ENCODE measurements around the gene CFB. TPM values are rescaled to one million over a fixed set of nuclear protein-coding genes. Genes with fewer than 3 reads are reported as not detected.
"Not testable (repeated sequence)": the region's sequence is repeated elsewhere in the genome, so short reads cannot be mapped to it uniquely, and the experiment has no call there.

CFB gene
- 10 to 100 TPM in 1 of 4 donors, 1 to 10 TPM in 3; 6.5 to 22.2 (median 7.1) TPM for polyA plus RNA-seq (ENCODE audit: insufficient read length in 4 of 4)

DNA sequence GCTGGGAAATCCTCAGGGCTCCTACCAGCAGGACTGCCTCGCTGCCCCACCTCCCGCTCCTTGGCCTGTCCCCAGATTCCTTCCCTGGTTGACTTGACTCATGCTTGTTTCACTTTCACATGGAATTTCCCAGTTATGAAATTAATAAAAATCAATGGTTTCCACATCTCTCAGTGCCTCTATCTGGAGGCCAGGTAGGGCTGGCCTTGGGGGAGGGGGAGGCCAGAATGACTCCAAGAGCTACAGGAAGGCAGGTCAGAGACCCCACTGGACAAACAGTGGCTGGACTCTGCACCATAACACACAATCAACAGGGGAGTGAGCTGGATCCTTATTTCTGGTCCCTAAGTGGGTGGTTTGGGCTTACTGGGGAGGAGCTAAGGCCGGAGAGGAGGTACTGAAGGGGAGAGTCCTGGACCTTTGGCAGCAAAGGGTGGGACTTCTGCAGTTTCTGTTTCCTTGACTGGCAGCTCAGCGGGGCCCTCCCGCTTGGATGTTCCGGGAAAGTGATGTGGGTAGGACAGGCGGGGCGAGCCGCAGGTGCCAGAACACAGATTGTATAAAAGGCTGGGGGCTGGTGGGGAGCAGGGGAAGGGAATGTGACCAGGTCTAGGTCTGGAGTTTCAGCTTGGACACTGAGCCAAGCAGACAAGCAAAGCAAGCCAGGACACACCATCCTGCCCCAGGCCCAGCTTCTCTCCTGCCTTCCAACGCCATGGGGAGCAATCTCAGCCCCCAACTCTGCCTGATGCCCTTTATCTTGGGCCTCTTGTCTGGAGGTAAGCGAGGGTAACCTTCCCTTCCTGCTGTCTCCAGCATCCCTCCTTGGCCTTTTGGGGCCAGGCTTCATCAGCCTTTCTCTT, at the start of gene CFB:
Gene CFB, plus strand, starts transcription at position 589 of the 863 bp plus-strand sequence. Its CDS starts 127 bp downstream, at position 716.
- DNase-seq (ENCODE audit: low read depth in 4 of 4, low spot score in 2 of 4), result no peak

DNA sequence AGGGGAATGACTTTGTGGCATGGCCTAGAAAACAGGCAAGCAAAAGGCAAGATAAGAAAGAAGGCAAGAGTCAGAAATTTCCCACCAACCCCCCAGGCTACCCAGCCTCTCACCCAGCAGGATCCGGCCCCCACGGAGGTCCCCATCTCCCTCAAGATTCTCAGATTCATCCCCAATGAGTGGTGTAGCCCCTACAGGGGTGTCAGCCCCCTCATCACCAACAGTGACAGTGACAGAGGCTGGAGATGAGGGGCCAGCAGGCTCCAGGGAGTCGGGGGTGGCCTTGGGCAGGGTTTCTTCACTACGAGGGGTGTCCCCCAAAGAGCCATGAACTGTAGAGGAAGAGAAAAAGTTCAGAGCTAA, 49.4 kb upstream of the CFB start:
- no peak for DNase-seq (ENCODE audit: low read depth in 4 of 4, low spot score in 2 of 4)

DNA sequence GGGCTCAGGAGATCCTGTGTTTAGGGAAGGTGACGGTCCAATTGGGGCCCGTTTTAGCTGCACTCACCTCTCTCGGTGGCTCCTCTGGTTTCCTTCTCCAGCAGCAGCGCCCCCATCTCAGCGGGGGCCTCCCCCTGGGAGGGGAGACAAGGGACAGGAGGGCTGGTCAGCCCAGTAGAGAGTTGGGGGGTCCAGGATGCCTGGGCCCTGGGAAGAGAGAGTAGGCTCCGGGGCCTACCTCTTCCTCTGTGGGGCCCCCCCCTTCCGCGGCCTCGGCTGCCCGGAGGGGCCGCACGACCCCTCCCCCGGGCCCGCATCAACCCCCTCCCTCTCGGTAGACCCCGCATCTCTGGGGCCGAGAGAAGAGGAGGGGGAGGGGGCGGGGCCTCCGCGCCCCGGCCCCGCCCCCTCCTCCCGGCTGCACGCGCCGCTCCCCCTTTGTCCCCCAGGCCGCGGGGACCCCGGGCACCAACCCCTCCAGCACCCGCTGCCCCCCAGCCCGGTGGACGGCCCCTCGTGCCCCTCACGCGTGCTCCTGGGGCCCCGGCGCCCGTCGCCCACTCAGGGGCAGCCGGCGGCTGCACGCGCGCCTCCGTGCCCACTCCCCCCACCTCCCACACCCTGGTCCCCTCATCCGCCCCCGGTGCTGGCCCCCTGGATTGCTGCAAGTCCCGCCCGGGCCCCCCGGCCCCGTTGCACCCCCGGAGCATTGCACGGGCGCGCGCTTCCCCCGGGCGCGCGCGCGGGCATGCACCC, 48.9 kb upstream of the CFB start:
- no peak for DNase-seq (ENCODE audit: low read depth in 4 of 4, low spot score in 2 of 4)

DNA sequence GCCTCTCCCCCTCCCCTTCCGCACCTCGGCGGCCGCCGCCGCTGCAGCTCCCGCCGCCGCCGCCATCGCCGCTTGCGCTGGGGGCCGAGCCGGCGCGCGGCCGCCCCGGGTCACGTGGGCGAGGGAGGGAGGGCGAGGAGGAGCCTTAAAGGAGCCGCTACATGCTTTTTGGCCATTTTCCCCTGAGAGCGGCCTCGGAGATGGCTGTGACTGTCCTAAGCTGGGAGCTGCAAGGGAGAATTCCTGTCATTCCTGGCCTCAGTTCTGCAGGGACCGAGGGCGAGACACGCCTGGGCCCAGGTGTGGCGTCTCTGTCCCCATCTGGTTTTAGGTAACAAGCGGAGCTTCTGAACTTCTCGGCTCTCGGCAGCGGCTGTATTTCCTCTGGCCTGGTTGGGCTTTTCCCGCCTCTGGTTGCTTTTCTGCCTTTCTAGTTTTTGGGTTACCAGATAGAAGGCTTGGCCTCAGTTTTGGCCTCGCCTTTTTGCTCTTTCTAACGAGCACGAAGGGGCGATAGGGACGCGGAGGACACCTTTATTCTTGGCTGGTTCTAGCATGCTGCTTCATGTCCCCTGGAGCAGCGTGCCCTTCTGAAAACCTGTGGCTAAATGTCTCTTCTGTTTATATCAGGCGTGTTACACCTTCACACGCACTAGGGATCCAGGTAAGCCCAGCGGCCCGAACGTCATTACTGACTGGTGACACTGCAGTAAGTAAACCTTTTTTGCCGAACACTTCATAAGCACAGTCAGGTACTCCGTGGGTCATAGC, 48.1 kb upstream of the CFB start, which contains the start of gene EHMT2:
Gene EHMT2, minus strand, starts transcription at position 87 of the 771 bp plus-strand sequence. Its CDS starts 21 bp downstream, at position 66.
- peak in 3 of 4 donors; percentile 63 to 79 (median 75) for DNase-seq (ENCODE audit: low read depth in 4 of 4, low spot score in 2 of 4)

DNA sequence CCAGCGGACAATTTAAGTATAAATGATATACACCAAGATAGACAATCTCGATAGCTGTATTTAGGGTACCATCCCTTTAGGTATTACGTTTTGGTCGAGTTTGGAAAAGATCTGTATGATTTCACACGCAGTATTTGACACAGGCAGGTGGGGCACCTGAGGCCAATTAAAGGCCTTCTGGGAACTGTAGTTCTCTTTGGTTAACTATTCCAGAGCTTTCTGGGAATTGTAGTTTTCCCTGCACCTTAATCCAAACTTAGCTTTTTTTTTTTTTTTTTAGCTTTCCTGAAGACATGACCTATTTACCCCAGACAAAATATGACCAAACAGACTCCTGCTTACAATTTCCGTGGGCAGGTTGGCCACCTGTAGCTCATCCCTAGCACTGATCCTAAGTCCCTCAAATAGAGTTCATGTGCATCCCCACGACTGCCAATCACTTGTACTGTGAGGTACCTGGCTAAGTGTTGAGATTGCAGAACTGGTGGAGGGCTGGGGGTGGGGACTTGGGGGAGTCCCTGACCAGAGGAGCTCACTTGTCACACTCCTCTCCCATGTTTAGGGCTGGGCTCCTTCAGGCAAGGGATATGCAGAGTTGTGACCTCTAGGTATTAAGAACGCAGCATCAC, 47.4 kb upstream of the CFB start:
- DNase-seq (ENCODE audit: low read depth in 4 of 4, low spot score in 2 of 4), result no peak

DNA sequence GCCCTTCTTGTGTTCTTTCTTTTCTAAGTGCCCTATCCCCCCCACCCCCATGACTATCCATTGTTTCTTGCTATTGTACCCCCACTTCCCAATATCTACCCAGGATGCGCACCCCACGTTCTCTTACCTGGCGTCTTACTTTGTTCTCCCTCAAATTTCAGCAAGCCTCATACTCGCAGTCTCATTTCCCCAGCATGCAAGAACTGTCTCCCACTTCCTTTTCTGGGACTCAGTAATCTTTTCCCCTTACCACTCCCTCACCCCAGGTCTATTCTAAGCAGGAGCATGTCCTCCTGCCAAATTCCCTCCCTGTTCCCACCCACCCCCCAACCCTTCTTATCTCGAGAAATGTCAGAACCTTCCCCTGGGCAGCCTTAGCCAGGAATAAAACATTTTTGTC, 46.7 kb upstream of the CFB start:
- DNase-seq (ENCODE audit: low read depth in 4 of 4, low spot score in 2 of 4), result no peak

DNA sequence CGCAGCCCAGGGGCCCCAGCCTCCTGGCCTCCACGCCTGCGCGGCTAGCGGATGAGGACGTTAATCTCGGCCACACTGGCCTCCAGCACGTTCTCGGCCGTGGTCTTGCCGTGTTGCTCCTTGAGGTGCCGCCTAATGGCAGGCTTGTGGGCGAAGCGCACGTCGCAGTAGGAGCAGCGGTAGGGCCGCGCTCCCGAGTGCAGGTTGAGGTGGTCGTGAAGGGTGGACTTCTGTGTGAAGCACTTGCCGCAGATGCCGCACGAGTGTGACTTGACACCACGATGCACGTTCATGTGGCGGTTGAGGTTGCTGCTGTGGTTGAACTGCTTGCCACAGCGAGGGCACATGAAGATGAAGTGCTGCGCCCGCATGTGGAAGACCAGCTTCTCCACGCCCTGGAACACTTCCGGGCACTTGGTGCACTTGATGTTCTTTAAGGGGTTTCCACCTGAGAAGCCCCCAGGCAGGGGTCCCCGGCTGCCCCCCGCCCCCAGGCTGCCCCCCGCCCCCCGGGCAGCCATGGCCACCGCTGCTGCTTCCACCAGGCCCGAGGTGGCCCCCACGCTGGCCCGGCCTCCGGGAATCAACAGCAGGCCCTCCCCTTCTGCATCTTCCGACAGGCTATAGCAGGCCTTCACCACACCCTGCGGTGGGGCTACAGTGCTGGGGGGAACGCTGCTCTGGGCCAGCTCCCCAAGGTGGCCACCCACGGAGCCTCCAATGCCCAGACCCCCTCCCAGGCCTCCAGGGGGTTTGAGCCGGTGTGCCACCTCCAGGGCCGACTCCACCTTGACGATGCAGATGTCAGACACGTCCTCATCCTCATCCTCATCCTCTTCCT, 45.8 kb upstream of the CFB start:
- DNase-seq (ENCODE audit: low read depth in 4 of 4, low spot score in 2 of 4), result no peak

DNA sequence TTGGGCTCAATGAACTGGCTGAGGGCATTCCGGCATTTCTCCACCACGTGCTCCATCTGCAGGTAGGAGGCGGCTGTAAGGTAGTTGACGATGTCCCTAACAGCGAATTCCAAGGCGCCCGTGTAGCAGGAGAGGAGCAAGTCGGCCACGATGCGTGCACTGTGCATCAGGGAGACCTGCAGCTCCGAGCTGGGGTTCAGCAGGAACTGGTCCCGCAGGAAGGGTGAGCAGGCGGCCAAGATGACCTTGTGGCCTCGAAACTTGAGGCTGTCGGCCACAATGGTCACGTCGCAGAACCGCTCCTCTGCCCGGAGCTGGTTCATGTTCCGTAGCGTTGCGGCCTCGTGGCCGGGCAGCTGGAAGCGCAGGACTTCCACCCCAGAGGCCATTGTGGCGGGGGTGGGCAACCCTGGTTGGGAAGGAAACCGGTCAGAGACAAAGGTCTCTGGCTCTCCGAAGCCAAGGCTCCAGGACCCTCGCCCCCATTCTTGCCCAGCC, 44.9 kb upstream of the CFB start:
- DNase-seq (ENCODE audit: low read depth in 4 of 4, low spot score in 2 of 4), result no peak

DNA sequence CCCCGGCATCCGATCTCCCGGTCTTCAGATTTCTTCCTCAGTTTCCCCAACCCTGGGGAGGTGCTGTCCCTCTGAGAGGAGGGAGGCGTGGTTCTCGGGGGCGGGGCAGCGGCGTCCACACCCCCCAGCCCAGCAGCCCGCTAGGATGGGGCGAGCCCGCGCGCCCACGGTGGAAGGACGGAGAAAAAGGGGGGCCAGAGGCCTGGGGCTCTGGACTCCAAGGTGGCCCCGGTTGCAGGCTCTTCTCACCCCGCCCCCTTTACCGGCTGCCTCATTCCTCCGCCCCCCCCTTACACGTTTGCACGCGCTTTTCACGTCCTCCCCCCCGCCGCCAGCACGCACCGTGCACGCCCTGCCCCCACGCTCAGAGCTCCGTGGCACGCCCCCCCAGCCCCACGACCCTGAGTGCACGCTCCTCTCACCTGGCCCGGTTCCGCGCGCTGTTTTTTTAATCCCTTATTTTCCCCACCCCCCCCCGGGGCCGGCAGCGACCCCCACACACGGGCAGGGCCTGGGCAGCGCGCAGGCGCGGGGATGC, 44.4 kb upstream of the CFB start:
- no peak for DNase-seq (ENCODE audit: low read depth in 4 of 4, low spot score in 2 of 4)

DNA sequence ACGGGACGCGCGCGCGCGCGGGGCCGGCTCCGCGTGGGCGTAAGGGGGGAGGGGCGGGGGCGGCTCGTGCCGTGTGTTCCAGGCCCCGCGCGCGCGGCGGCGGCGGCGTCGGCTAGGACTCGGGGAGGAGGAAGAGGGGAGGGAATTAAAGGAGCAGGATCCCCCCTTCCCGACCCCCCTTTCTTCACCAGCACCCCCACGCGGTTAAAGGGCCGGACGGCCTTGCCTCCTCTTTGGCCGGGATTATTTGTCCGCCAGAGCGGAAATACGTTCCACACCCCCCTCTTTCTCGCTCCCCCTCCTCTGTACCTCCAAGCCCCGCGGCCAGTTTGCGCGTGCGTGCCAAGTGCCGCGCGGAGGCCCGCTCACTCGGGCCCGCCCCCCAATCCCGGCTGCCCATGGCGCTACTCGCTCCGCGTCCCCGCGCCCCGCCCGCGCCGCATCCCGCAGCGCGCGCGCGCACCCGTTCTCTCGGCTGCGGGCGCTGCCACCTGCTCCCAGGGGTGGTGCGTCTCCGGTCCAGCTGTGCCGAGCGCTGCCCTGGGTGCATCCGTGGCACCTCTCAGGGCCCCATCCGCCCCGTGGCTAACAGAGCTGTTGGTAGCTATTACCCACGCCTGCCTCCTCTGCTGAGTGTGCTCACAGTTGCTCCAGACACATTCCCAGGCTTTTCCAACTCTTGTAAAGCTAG, 43.8 kb upstream of the CFB start, which contains the start of gene ZBTB12:
Gene ZBTB12, minus strand, starts transcription at position 134 of the 691 bp plus-strand sequence. CDS start 781 bp downstream, outside the sequence.
- peak; percentile 93 to 98 (median 96) for DNase-seq (ENCODE audit: low read depth in 4 of 4, low spot score in 2 of 4)

DNA sequence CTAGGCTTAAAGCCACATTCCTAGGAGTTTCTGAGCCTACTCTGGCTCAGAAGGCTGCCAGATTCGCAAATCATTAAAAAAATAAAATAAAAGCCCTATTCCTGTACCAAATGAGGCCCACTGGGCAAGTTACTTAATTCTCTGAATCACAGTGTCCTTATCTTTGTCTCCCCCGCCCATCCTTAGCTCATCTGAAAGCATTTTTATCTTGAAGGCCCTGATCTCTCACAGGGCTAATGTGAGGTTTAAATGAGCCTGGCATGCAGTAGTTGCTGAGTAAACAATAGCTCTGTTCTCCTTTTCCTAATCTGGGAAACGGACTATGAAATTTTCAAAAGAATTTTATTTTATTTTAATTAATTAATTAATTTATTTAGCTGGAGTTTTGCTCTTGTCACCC, 41.9 kb upstream of the CFB start:
- no peak for DNase-seq (ENCODE audit: low read depth in 4 of 4, low spot score in 2 of 4)

DNA sequence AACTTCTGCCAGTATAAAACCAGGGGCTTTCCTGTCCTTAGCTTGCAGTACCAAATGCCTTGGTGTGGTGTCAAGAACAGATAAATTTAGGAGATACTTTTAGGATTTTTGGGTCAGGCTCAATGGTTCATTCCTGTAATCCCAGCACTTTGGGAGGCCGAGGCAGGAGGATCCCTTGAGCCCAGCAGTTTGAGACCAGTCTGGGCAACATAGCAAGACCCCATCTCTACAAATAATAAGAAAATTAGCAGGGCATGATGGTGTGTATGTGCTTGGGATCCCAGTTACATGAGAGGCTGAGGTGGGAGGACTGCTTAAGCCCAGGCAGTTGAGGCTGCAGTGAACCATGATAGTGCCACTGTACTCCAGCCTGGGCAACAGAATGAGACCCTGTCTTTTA, 40.9 kb upstream of the CFB start:
- no peak for DNase-seq (ENCODE audit: low read depth in 4 of 4, low spot score in 2 of 4)

DNA sequence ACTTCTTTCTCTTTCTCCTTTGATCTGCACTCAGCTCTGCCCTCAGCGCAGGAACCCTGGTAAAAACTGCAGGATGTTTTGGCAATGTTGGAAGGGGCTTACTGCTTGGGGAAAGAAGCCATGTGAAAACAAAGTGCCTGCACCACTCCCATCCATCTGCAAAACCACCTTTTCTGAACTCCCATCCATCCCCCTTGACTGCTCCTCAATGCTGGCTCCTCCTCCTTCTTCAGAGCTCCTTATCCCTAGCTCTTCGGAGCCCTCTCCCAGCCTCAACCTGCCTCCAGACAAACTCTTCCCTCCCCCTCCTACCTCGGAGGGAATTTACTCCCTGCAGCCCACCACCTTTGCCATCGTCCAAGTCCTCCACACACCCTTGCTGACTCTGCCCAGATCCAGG, 39.8 kb upstream of the CFB start:
- DNase-seq (ENCODE audit: low read depth in 4 of 4, low spot score in 2 of 4), result no peak

DNA sequence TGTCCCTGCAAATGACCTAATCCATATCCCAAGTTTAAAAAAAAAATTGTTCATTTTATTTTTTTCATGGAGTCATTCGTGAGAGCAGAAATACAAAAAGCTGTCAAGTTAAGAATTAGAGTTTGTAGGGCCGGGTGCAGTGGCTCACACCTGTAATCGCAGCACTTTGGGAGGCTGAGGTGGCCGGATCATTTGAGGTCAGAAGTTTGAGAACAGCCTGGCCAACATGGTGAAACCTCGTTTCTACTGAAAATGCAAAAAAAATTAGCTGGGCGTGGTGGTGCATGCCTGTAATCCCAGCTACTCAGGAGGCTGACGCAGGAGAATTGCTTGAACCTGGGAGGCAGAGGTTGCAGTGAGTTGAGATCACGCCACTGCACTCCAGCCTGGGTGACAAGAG, 39.2 kb upstream of the CFB start:
- DNase-seq (ENCODE audit: low read depth in 4 of 4, low spot score in 2 of 4), result not testable (repeated sequence)

DNA sequence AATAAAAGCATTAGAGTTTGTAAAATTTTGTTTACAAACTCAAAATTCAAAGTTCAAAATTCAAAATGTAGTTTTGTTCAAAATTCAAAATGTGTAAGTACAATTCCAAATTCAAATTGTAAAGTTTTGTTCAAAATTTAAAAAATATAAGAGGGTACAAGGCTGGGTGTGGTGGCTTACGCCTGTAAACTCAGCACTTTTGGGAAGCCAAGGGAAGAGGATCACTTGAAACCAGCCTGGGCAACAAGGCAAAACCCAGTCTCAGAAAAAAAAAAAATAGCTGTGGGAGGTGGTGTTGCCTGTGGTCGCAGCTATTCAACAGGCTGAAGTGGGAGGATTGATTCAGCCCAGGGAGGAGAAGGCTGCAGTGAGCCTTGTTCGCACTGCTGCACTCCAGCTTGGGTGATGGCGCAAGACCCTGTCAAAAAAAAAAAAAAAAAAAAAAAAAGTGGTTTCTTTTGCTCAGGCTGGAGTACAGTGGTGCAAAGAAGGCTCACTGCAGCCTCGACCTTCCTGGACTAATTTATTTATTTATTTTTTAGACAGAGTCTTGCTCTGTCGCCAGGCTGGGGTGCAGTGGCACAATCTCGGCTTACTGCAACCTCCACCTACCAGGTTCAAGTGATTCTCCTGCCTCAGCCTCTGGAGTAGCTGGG, 38.6 kb upstream of the CFB start:
- DNase-seq (ENCODE audit: low read depth in 4 of 4, low spot score in 2 of 4), result no peak

DNA sequence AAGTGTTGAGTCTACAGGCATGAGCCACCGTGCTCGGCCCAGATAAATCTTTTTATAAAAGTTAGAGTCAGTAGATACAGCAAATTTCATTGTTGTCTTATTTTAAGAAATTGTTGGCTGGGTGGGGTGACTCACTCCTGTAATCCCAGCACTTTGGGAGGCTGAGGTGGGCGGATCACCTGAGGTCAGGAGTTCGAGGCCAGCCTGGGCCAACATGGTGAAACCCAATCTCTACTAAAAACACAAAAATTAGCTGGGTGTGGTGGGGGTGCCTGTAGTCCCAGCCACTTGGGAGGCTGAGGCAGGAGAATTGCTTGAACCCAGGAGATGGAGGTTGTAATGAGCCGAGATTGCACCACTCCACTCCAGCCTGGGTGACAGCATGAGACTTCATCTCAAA, 37.6 kb upstream of the CFB start:
- DNase-seq (ENCODE audit: low read depth in 4 of 4, low spot score in 2 of 4), result not testable (repeated sequence)

DNA sequence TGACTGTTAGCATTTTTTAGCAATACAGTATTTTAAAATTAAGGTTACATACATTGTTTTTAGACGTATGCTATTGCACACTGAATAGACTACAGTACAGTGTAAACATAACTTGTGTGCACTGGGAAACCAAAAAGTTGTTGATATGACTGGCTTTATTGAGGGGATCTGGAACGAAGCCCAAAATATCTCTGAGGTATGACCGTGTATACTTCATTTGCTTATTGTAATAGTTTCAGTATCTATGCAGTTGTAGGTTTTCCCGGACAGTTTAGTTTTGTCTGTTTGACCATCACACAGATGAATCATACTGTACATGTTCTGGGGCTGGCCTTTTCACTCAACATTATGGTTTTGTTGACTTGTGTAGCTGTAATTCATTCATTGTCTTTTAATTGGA, 37.1 kb upstream of the CFB start:
- DNase-seq (ENCODE audit: low read depth in 4 of 4, low spot score in 2 of 4), result no peak

DNA sequence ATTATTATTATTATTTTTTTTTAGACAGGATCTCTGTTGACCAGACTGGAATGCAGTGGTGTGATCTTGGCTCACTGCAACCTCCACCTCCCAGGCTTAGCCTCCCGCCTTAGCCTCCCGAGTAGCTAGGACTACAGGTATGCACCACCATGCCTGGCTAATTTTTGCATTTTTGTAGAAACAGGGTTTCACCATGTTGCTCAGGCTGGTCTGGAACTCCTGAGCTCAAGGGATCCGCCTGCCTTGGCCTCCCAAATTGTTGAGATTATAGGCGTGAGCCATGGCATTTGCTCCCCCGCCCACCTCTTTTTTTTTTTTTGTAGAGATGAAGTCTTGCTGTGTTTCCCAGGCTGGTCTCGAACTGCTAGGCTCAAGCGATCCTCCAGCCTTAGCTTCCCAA, 36.6 kb upstream of the CFB start:
- DNase-seq (ENCODE audit: low read depth in 4 of 4, low spot score in 2 of 4), result not testable (repeated sequence)
